ENCODE measurements around the gene PPP3CA.

The PPP3CA gene

DNA sequence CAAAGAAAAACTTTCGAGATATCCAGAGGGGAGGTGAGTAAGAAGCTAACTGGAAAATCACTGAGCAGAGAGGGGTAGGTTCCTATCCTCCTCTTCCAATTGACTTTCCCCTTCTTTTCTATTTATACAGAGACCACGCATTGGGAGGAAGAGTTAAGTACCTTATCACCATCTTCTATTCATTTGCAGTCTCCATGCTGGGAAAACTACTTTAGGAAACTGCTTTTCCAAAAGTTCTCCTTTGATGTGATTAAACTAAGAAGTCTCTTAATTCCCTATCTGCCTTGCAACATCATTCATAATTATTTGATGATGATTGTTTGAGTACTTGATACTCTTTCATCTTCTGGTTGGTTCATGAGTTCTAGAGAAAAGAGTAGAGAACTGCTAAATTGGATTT is 306.6 kb downstream of the PPP3CA start:
- no peak overlapping the region for H3K27ac ChIP-seq (ENCODE audit: low read depth, low read length)
- no peaks in the 10 kb centered on the region for H3K4me1 ChIP-seq (ENCODE audit: control insufficient read depth, low read depth, low read length)
- DNase-seq = no peak
- H4K5ac ChIP-seq (ENCODE audit: low read length) = no peak overlapping the region
- no peaks in the 10 kb centered on the region for H3K36me3 ChIP-seq (ENCODE audit: control insufficient read depth, insufficient read depth, low read length)
- H2AK5ac ChIP-seq (ENCODE audit: low read length) = no peak overlapping the region
- no peak overlapping the region for H3K18ac ChIP-seq (ENCODE audit: low read length)
- no peak overlapping the region for H3K56ac ChIP-seq (ENCODE audit: low read length)
- no peaks in the 10 kb centered on the region for H3K79me1 ChIP-seq (ENCODE audit: low read length)
- H3K79me2 ChIP-seq (ENCODE audit: control insufficient read depth, insufficient read depth, low read length) = no peaks in the 10 kb centered on the region
- H3K4ac ChIP-seq (ENCODE audit: low read depth, low read length) = no peak overlapping the region
- no peak overlapping the region for H2BK15ac ChIP-seq (replicated peaks; ENCODE audit: low read depth)
- H3K23ac ChIP-seq (ENCODE audit: low read length) = no peak overlapping the region
- no peak overlapping the region for H2BK120ac ChIP-seq (ENCODE audit: low read depth, low read length)
- no peak overlapping the region for H3K9ac ChIP-seq (ENCODE audit: low read length)
- no peak overlapping the region for H3K4me3 ChIP-seq (ENCODE audit: low read length)
- WGBS (ENCODE audit: extremely low coverage, insufficient coverage, low lambda C conversion rate) = no CpG with 5 or more reads among the region's 2 CpGs
- H2BK5ac ChIP-seq (ENCODE audit: low read length) = no peak overlapping the region
- H4K8ac ChIP-seq (ENCODE audit: low read depth, low read length) = no peak overlapping the region
- no peaks in the 10 kb centered on the region for H3K27me3 ChIP-seq (ENCODE audit: insufficient read depth, low read length, poor library complexity)
- no peak overlapping the region for H3K4me2 ChIP-seq (ENCODE audit: low read length)

DNA sequence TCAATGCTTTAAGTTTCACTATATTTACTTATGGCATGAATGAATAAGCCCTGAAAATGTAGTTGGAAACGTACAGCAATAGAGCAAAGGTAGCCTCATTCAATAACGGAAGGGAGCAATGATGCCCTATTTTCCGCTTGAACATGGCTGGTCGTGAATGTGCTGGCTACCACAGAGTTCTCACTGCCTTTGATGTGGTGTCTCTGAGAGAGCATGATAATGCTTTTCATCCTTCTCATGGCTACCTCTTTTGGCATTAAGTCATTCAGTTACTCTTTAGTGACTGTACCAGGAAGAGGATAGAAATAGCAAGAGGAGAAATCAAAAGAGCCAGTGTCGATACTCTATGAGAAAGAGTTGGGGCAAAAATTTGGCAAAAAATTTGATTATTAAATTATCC is 308.0 kb downstream of the PPP3CA start:
- no peak overlapping the region for H4K8ac ChIP-seq (ENCODE audit: low read depth, low read length)
- no CpG with 5 or more reads among the region's 5 CpGs for WGBS (ENCODE audit: extremely low coverage, insufficient coverage, low lambda C conversion rate)

DNA sequence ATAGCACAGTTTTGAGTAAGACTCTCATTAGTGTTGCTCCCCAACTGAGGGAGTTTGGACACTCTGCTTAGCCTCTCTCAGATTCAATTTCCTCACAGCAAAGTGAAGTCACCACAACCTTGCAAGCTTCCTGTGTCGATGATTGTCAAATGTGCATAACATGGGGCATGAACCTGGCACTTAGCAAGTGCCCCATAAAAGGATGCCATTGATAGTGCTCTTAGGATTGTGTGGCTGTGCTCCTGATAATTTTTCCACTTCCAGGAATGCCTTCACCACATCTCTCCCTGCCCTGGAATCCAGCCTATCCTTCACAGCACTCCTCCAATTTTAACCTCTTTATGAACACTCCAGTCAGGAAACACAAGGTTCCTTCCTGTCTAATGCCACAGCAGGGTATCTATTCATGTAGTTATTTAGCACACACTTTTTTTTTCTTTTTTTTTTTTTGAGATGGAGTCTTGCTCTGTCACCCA is 309.4 kb downstream of the PPP3CA start:
- Histone ChIP-seq H3K4me1 (ENCODE audit: control insufficient read depth, low read depth, low read length) (no peaks in the 10 kb centered on the region), H3K4me3 (ENCODE audit: low read length) (no peak overlapping the region), H3K4me2 (ENCODE audit: low read length) (no peak overlapping the region), H3K27ac (ENCODE audit: low read depth, low read length) (no peak overlapping the region), H3K79me1 (ENCODE audit: low read length) (no peaks in the 10 kb centered on the region), H4K5ac (ENCODE audit: low read length) (no peak overlapping the region), H3K9ac (ENCODE audit: low read length) (no peak overlapping the region), H2AK5ac (ENCODE audit: low read length) (no peak overlapping the region), H3K23ac (ENCODE audit: low read length) (no peak overlapping the region), H2BK120ac (ENCODE audit: low read depth, low read length) (no peak overlapping the region), H4K8ac (ENCODE audit: low read depth, low read length) (no peak overlapping the region), H3K56ac (ENCODE audit: low read length) (no peak overlapping the region), H2BK5ac (ENCODE audit: low read length) (no peak overlapping the region), H3K18ac (ENCODE audit: low read length) (no peak overlapping the region), H3K27me3 (ENCODE audit: insufficient read depth, low read length, poor library complexity) (no peaks in the 10 kb centered on the region), H3K79me2 (ENCODE audit: control insufficient read depth, insufficient read depth, low read length) (no peaks in the 10 kb centered on the region), H3K4ac (ENCODE audit: low read depth, low read length) (no peak overlapping the region), H2BK15ac (replicated peaks; ENCODE audit: low read depth) (no peak overlapping the region), H3K36me3 (ENCODE audit: control insufficient read depth, insufficient read depth, low read length) (no peaks in the 10 kb centered on the region)
- no peak for DNase-seq
- no CpG with 5 or more reads among the region's 1 CpG for WGBS (ENCODE audit: extremely low coverage, insufficient coverage, low lambda C conversion rate)

More for the DNA sequence above, 308.0 kb downstream of the PPP3CA start:
- Histone ChIP-seq H3K56ac (ENCODE audit: low read length) (no peak overlapping the region), H3K4me2 (ENCODE audit: low read length) (no peak overlapping the region), H2BK120ac (ENCODE audit: low read depth, low read length) (no peak overlapping the region), H2BK15ac (replicated peaks; ENCODE audit: low read depth) (no peak overlapping the region), H2BK5ac (ENCODE audit: low read length) (no peak overlapping the region), H3K36me3 (ENCODE audit: control insufficient read depth, insufficient read depth, low read length) (no peaks in the 10 kb centered on the region), H3K4ac (ENCODE audit: low read depth, low read length) (no peak overlapping the region), H3K18ac (ENCODE audit: low read length) (no peak overlapping the region), H3K27ac (ENCODE audit: low read depth, low read length) (no peak overlapping the region), H3K79me1 (ENCODE audit: low read length) (no peaks in the 10 kb centered on the region), H3K27me3 (ENCODE audit: insufficient read depth, low read length, poor library complexity) (no peaks in the 10 kb centered on the region), H2AK5ac (ENCODE audit: low read length) (no peak overlapping the region), H3K23ac (ENCODE audit: low read length) (no peak overlapping the region), H3K4me3 (ENCODE audit: low read length) (no peak overlapping the region), H3K4me1 (ENCODE audit: control insufficient read depth, low read depth, low read length) (no peaks in the 10 kb centered on the region), H3K79me2 (ENCODE audit: control insufficient read depth, insufficient read depth, low read length) (no peaks in the 10 kb centered on the region), H4K5ac (ENCODE audit: low read length) (no peak overlapping the region), H3K9ac (ENCODE audit: low read length) (no peak overlapping the region)
- no peak for DNase-seq

DNA sequence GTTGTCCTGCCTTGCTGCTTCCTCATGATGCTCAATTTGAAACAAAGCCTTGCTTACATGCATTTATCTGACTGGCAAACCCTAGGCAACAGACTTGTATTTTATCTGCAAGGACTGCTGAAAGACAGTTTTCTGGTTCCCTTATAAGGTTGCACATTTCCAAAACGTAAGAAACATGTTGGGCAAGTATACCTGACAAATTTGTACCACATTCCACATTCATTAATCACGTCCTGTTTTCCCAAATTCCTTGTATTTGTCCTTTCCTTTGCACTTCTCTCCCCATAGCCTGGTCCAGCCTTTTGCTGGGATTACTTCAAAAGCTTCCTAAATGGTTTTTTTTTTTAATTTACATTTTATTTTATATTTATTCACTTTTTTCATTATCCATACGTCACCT is 310.1 kb downstream of the PPP3CA start:
- 100% methylated on average over 1 of the region's 3 CpGs for WGBS (ENCODE audit: extremely low coverage, insufficient coverage, low lambda C conversion rate)

DNA sequence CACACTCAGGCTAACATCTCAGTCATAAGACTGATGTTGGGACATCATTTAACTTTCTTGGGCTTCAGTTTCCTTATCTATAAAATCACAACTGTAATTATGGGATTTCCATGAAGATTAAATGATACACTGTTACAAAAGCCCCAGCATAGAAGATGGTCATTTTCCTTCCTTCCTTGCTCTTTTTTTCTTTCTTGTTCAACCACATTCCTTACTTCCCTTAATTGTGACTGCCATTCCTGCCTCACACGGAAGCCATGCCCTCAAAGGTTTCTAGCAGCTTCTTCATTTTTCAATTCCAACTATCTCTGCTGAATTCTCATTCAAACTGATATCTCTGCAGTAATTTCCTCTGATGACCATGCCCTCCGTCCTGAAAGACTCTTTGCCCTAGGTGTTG is 311.8 kb downstream of the PPP3CA start:
- H3K18ac ChIP-seq (ENCODE audit: low read length) = no peak overlapping the region
- H2BK15ac ChIP-seq (replicated peaks; ENCODE audit: low read depth) = no peak overlapping the region
- peaks cover 3% of the 10 kb centered on the region for H3K4me1 ChIP-seq (ENCODE audit: control insufficient read depth, low read depth, low read length)
- H3K27ac ChIP-seq (ENCODE audit: low read depth, low read length) = no peak overlapping the region
- no peak overlapping the region for H3K56ac ChIP-seq (ENCODE audit: low read length)
- H3K23ac ChIP-seq (ENCODE audit: low read length) = no peak overlapping the region
- H2BK120ac ChIP-seq (ENCODE audit: low read depth, low read length) = no peak overlapping the region
- no peak overlapping the region for H3K4me3 ChIP-seq (ENCODE audit: low read length)
- no peak overlapping the region for H3K4me2 ChIP-seq (ENCODE audit: low read length)
- no peaks in the 10 kb centered on the region for H3K27me3 ChIP-seq (ENCODE audit: insufficient read depth, low read length, poor library complexity)
- no CpG with 5 or more reads among the region's 2 CpGs for WGBS (ENCODE audit: extremely low coverage, insufficient coverage, low lambda C conversion rate)
- no peak overlapping the region for H4K8ac ChIP-seq (ENCODE audit: low read depth, low read length)
- no peak overlapping the region for H3K9ac ChIP-seq (ENCODE audit: low read length)
- DNase-seq = peak; percentile 40
- H2BK5ac ChIP-seq (ENCODE audit: low read length) = no peak overlapping the region
- no peak overlapping the region for H3K4ac ChIP-seq (ENCODE audit: low read depth, low read length)
- H3K79me2 ChIP-seq (ENCODE audit: control insufficient read depth, insufficient read depth, low read length) = no peaks in the 10 kb centered on the region
- H4K5ac ChIP-seq (ENCODE audit: low read length) = no peak overlapping the region
- H3K36me3 ChIP-seq (ENCODE audit: control insufficient read depth, insufficient read depth, low read length) = no peaks in the 10 kb centered on the region
- H3K79me1 ChIP-seq (ENCODE audit: low read length) = no peaks in the 10 kb centered on the region
- H2AK5ac ChIP-seq (ENCODE audit: low read length) = no peak overlapping the region

More for the DNA sequence above, 310.1 kb downstream of the PPP3CA start:
- no peaks in the 10 kb centered on the region for H3K79me2 ChIP-seq (ENCODE audit: control insufficient read depth, insufficient read depth, low read length)
- no peaks in the 10 kb centered on the region for H3K79me1 ChIP-seq (ENCODE audit: low read length)
- H2BK5ac ChIP-seq (ENCODE audit: low read length) = no peak overlapping the region
- no peak overlapping the region for H2AK5ac ChIP-seq (ENCODE audit: low read length)
- no peak overlapping the region for H3K4ac ChIP-seq (ENCODE audit: low read depth, low read length)
- no peak overlapping the region for H2BK15ac ChIP-seq (replicated peaks; ENCODE audit: low read depth)
- no peak overlapping the region for H3K23ac ChIP-seq (ENCODE audit: low read length)
- no peak overlapping the region for H3K18ac ChIP-seq (ENCODE audit: low read length)
- no peaks in the 10 kb centered on the region for H3K4me1 ChIP-seq (ENCODE audit: control insufficient read depth, low read depth, low read length)
- H3K36me3 ChIP-seq (ENCODE audit: control insufficient read depth, insufficient read depth, low read length) = no peaks in the 10 kb centered on the region
- H3K56ac ChIP-seq (ENCODE audit: low read length) = no peak overlapping the region
- no peak for DNase-seq
- H2BK120ac ChIP-seq (ENCODE audit: low read depth, low read length) = no peak overlapping the region
- H3K4me3 ChIP-seq (ENCODE audit: low read length) = no peak overlapping the region
- H3K9ac ChIP-seq (ENCODE audit: low read length) = no peak overlapping the region
- H4K5ac ChIP-seq (ENCODE audit: low read length) = no peak overlapping the region
- no peak overlapping the region for H3K4me2 ChIP-seq (ENCODE audit: low read length)
- no peak overlapping the region for H4K8ac ChIP-seq (ENCODE audit: low read depth, low read length)
- H3K27ac ChIP-seq (ENCODE audit: low read depth, low read length) = no peak overlapping the region
- H3K27me3 ChIP-seq (ENCODE audit: insufficient read depth, low read length, poor library complexity) = no peaks in the 10 kb centered on the region

DNA sequence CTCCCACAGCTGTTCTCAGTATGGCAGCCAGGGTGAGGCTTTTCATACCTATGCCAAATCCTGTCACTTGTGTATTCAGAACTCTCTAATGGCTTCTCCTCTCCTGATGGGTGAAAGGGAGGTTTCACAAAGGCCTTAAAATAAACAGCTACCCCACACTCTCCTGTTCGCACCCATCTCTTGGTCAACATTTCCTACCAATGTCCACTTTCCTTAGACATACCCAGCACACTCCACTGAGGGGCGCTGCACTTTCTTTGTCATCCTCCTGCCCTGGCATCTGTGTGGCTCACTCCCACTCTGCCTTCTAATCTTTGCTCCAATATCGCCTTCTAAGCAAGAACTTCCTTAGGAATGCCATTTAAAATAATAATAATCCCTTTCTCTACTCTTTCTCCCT is 313.3 kb downstream of the PPP3CA start:
- Histone ChIP-seq H3K23ac (ENCODE audit: low read length) (no peak overlapping the region), H3K27me3 (ENCODE audit: insufficient read depth, low read length, poor library complexity) (no peaks in the 10 kb centered on the region), H2BK15ac (replicated peaks; ENCODE audit: low read depth) (no peak overlapping the region), H4K8ac (ENCODE audit: low read depth, low read length) (no peak overlapping the region), H3K79me2 (ENCODE audit: control insufficient read depth, insufficient read depth, low read length) (no peaks in the 10 kb centered on the region), H3K4me2 (ENCODE audit: low read length) (no peak overlapping the region), H3K9ac (ENCODE audit: low read length) (no peak overlapping the region), H2BK5ac (ENCODE audit: low read length) (no peak overlapping the region), H3K56ac (ENCODE audit: low read length) (no peak overlapping the region), H2AK5ac (ENCODE audit: low read length) (no peak overlapping the region), H3K36me3 (ENCODE audit: control insufficient read depth, insufficient read depth, low read length) (no peaks in the 10 kb centered on the region), H3K4me3 (ENCODE audit: low read length) (no peak overlapping the region), H4K5ac (ENCODE audit: low read length) (no peak overlapping the region), H3K79me1 (ENCODE audit: low read length) (no peaks in the 10 kb centered on the region), H3K18ac (ENCODE audit: low read length) (no peak overlapping the region), H3K4me1 (ENCODE audit: control insufficient read depth, low read depth, low read length) (peaks cover 3% of the 10 kb centered on the region), H3K4ac (ENCODE audit: low read depth, low read length) (no peak overlapping the region), H3K27ac (ENCODE audit: low read depth, low read length) (no peak overlapping the region), H2BK120ac (ENCODE audit: low read depth, low read length) (no peak overlapping the region)
- DNase-seq = peak; percentile 60
- no CpG with 5 or more reads among the region's 3 CpGs for WGBS (ENCODE audit: extremely low coverage, insufficient coverage, low lambda C conversion rate)
